Measurements from ENCODE around the gene KCNA4.
"Not testable (repeated sequence)": the region's sequence is repeated elsewhere in the genome, so short reads cannot be mapped to it uniquely, and the experiment has no call there.

KCNA4 gene

GRCh38 chr11:30016588-30017363 is at the start of gene KCNA4:
TSS of gene KCNA4 (minus strand) at chr11:30017030. CDS start at chr11:30012678, 4,352 bp downstream.
- Histone ChIP-seq H3K9me3 (ENCODE audit: control insufficient read depth, insufficient read depth, low read length) (no peaks in the 10 kb centered on the region), H3K36me3 (ENCODE audit: insufficient read depth, low read length) (no peaks in the 10 kb centered on the region), H3K4me1 (ENCODE audit: insufficient read depth, low read length) (0 out of 2 replicates have a peak, but pooled peaks cover 2% of the 10 kb centered on the region), H3K9ac (ENCODE audit: low read depth, low read length) (peak within 1 kb of the TSS; percentile 44; the same call in 1 of the 2 replicates)

- Histone ChIP-seq H3K4me1 (ENCODE audit: insufficient read depth, low read length) (no peaks in the 10 kb centered on the region), H3K36me3 (ENCODE audit: insufficient read depth, low read length) (no peaks in the 10 kb centered on the region), H3K9me3 (ENCODE audit: control insufficient read depth, insufficient read depth, low read length) (no peaks in the 10 kb centered on the region), H3K9ac (ENCODE audit: low read depth, low read length) (no peak overlapping the region)
Observed at GRCh38 chr11:30062103-30062502, 45.3 kb upstream of the KCNA4 start.

GRCh38 chr11:30059172-30059815 is 42.5 kb upstream of the KCNA4 start:
- Histone ChIP-seq H3K9me3 (ENCODE audit: control insufficient read depth, insufficient read depth, low read length) (no peaks in the 10 kb centered on the region), H3K4me1 (ENCODE audit: insufficient read depth, low read length) (no peaks in the 10 kb centered on the region), H3K36me3 (ENCODE audit: insufficient read depth, low read length) (no peaks in the 10 kb centered on the region), H3K9ac (ENCODE audit: low read depth, low read length) (no peak overlapping the region)

GRCh38 chr11:30049214-30049613 is 32.4 kb upstream of the KCNA4 start:
- H3K9ac ChIP-seq (ENCODE audit: low read depth, low read length) = no peak overlapping the region
- no peaks in the 10 kb centered on the region for H3K36me3 ChIP-seq (ENCODE audit: insufficient read depth, low read length)
- H3K9me3 ChIP-seq (ENCODE audit: control insufficient read depth, insufficient read depth, low read length) = no peaks in the 10 kb centered on the region
- no peaks in the 10 kb centered on the region for H3K4me1 ChIP-seq (ENCODE audit: insufficient read depth, low read length)

GRCh38 chr11:30046578-30046945 is 29.7 kb upstream of the KCNA4 start:
- Histone ChIP-seq H3K9me3 (ENCODE audit: control insufficient read depth, insufficient read depth, low read length) (no peaks in the 10 kb centered on the region), H3K4me1 (ENCODE audit: insufficient read depth, low read length) (no peaks in the 10 kb centered on the region), H3K36me3 (ENCODE audit: insufficient read depth, low read length) (no peaks in the 10 kb centered on the region), H3K9ac (ENCODE audit: low read depth, low read length) (no peak overlapping the region)

- Histone ChIP-seq H3K36me3 (ENCODE audit: insufficient read depth, low read length) (no peaks in the 10 kb centered on the region), H3K9me3 (ENCODE audit: control insufficient read depth, insufficient read depth, low read length) (no peaks in the 10 kb centered on the region), H3K9ac (ENCODE audit: low read depth, low read length) (no peak overlapping the region), H3K4me1 (ENCODE audit: insufficient read depth, low read length) (no peaks in the 10 kb centered on the region)
Observed at GRCh38 chr11:30045921-30046577, 29.2 kb upstream of the KCNA4 start.

- no peak overlapping the region for H3K9ac ChIP-seq (ENCODE audit: low read depth, low read length)
- H3K36me3 ChIP-seq (ENCODE audit: insufficient read depth, low read length) = no peaks in the 10 kb centered on the region
- no peaks in the 10 kb centered on the region for H3K4me1 ChIP-seq (ENCODE audit: insufficient read depth, low read length)
- H3K9me3 ChIP-seq (ENCODE audit: control insufficient read depth, insufficient read depth, low read length) = no peaks in the 10 kb centered on the region
Observed at GRCh38 chr11:30045144-30045543, 28.3 kb upstream of the KCNA4 start.

- no peak overlapping the region for H3K9ac ChIP-seq (ENCODE audit: low read depth, low read length)
- H3K36me3 ChIP-seq (ENCODE audit: insufficient read depth, low read length) = no peaks in the 10 kb centered on the region
- H3K4me1 ChIP-seq (ENCODE audit: insufficient read depth, low read length) = no peaks in the 10 kb centered on the region
- H3K9me3 ChIP-seq (ENCODE audit: control insufficient read depth, insufficient read depth, low read length) = no peaks in the 10 kb centered on the region
Observed at GRCh38 chr11:30041171-30041570, 24.3 kb upstream of the KCNA4 start.

GRCh38 chr11:30034746-30035145 is 17.9 kb upstream of the KCNA4 start:
- H3K9ac ChIP-seq (ENCODE audit: low read depth, low read length) = not testable (repeated sequence)

GRCh38 chr11:30034166-30034565 is 17.3 kb upstream of the KCNA4 start:
- H3K4me1 ChIP-seq (ENCODE audit: insufficient read depth, low read length); H3K9me3 ChIP-seq (ENCODE audit: control insufficient read depth, insufficient read depth, low read length); H3K36me3 ChIP-seq (ENCODE audit: insufficient read depth, low read length); H3K9ac ChIP-seq (ENCODE audit: low read depth, low read length): not testable (repeated sequence)

More at GRCh38 chr11:30034746-30035145, 17.9 kb upstream of the KCNA4 start:
- not testable (repeated sequence) for H3K36me3 ChIP-seq (ENCODE audit: insufficient read depth, low read length); H3K4me1 ChIP-seq (ENCODE audit: insufficient read depth, low read length); H3K9me3 ChIP-seq (ENCODE audit: control insufficient read depth, insufficient read depth, low read length)

- Histone ChIP-seq H3K36me3 (ENCODE audit: insufficient read depth, low read length) (no peaks in the 10 kb centered on the region), H3K4me1 (ENCODE audit: insufficient read depth, low read length) (0 out of 2 replicates have a peak, but pooled peaks cover 4% of the 10 kb centered on the region), H3K9ac (ENCODE audit: low read depth, low read length) (no peak overlapping the region), H3K9me3 (ENCODE audit: control insufficient read depth, insufficient read depth, low read length) (no peaks in the 10 kb centered on the region)
Observed at GRCh38 chr11:30025396-30026139, 8.7 kb upstream of the KCNA4 start.

GRCh38 chr11:30023074-30023473 is 6.2 kb upstream of the KCNA4 start:
- no peaks in the 10 kb centered on the region for H3K9me3 ChIP-seq (ENCODE audit: control insufficient read depth, insufficient read depth, low read length)
- no peak overlapping the region for H3K9ac ChIP-seq (ENCODE audit: low read depth, low read length)

GRCh38 chr11:30019481-30019880 is 2.7 kb upstream of the KCNA4 start:
- Histone ChIP-seq H3K36me3 (ENCODE audit: insufficient read depth, low read length) (no peaks in the 10 kb centered on the region), H3K4me1 (ENCODE audit: insufficient read depth, low read length) (0 out of 2 replicates have a peak, but pooled peaks cover 2% of the 10 kb centered on the region), H3K9ac (ENCODE audit: low read depth, low read length) (no peak overlapping the region), H3K9me3 (ENCODE audit: control insufficient read depth, insufficient read depth, low read length) (no peaks in the 10 kb centered on the region)

More at GRCh38 chr11:30023074-30023473, 6.2 kb upstream of the KCNA4 start:
- Histone ChIP-seq H3K36me3 (ENCODE audit: insufficient read depth, low read length) (no peaks in the 10 kb centered on the region), H3K4me1 (ENCODE audit: insufficient read depth, low read length) (0 out of 2 replicates have a peak, but pooled peaks cover 4% of the 10 kb centered on the region)

- H3K36me3 ChIP-seq (ENCODE audit: insufficient read depth, low read length) = no peaks in the 10 kb centered on the region
- 0 out of 2 replicates have a peak, but pooled peaks cover 2% of the 10 kb centered on the region for H3K4me1 ChIP-seq (ENCODE audit: insufficient read depth, low read length)
- H3K9me3 ChIP-seq (ENCODE audit: control insufficient read depth, insufficient read depth, low read length) = no peaks in the 10 kb centered on the region
- H3K9ac ChIP-seq (ENCODE audit: low read depth, low read length) = no peak overlapping the region
Observed at GRCh38 chr11:30018495-30018894, 1.7 kb upstream of the KCNA4 start.

Measured in ES-I3 (cell line).